NCI-H1436 treated with DMSO at 0.1 percent for 48 hours (cell line): ENCODE data around the gene KRT4.

ENCODE experiments used
- DNase-seq: peaks from one replicate; lab custom pipeline; 2025; lab: John Stamatoyannopoulos, UW

Gene KRT4

GRCh38 chr12:52792185-52793029, 21.5 kb downstream of the KRT4 start:
- no peak for DNase-seq

GRCh38 chr12:52791271-52792184, 22.4 kb downstream of the KRT4 start:
- no peak for DNase-seq

- no peak for DNase-seq
Observed at GRCh38 chr12:52790427-52791270, 23.3 kb downstream of the KRT4 start.

- no peak for DNase-seq
Observed at GRCh38 chr12:52789637-52790426, 24.1 kb downstream of the KRT4 start.

GRCh38 chr12:52788876-52789636, 24.9 kb downstream of the KRT4 start:
- DNase-seq: no peak

- DNase-seq: no peak
Observed at GRCh38 chr12:52788192-52788875, 25.6 kb downstream of the KRT4 start.

GRCh38 chr12:52787324-52788191, 26.4 kb downstream of the KRT4 start:
- no peak for DNase-seq

- DNase-seq: no peak
Observed at GRCh38 chr12:52784909-52785308, 29.0 kb downstream of the KRT4 start.

- no peak for DNase-seq
Observed at GRCh38 chr12:52783563-52784316, 30.2 kb downstream of the KRT4 start.

- no peak for DNase-seq
Observed at GRCh38 chr12:52782502-52782901, 31.4 kb downstream of the KRT4 start.

- DNase-seq: no peak
Observed at GRCh38 chr12:52781399-52782082, 32.4 kb downstream of the KRT4 start.

- DNase-seq: no peak
Observed at GRCh38 chr12:52779914-52780313, 34.0 kb downstream of the KRT4 start.

GRCh38 chr12:52778833-52779232, 35.1 kb downstream of the KRT4 start:
- DNase-seq: no peak

- DNase-seq: no peak
Observed at GRCh38 chr12:52777566-52777965, 36.4 kb downstream of the KRT4 start.

GRCh38 chr12:52776913-52777395, 37.0 kb downstream of the KRT4 start, which contains the start of gene KRT76:
Gene KRT76 (minus strand): TSS chr12:52777345. CDS start chr12:52777291, 54 bp downstream.
- no peak for DNase-seq

GRCh38 chr12:52776435-52776834, 37.5 kb downstream of the KRT4 start:
- DNase-seq: no peak

- DNase-seq: no peak
Observed at GRCh38 chr12:52774629-52775250, 39.2 kb downstream of the KRT4 start.
